ENCODE results near the gene DHRS3. TPM values are rescaled to one million over a fixed set of nuclear protein-coding genes. Genes with fewer than 3 reads are reported as not detected.

The DHRS3 gene
- total and polyA plus RNA-seq, 2 of the 13 experiments (the other 11 are each of a cell fraction or from before 2014, with no cell fraction given): 48.5 to 90.5 TPM

DNA sequence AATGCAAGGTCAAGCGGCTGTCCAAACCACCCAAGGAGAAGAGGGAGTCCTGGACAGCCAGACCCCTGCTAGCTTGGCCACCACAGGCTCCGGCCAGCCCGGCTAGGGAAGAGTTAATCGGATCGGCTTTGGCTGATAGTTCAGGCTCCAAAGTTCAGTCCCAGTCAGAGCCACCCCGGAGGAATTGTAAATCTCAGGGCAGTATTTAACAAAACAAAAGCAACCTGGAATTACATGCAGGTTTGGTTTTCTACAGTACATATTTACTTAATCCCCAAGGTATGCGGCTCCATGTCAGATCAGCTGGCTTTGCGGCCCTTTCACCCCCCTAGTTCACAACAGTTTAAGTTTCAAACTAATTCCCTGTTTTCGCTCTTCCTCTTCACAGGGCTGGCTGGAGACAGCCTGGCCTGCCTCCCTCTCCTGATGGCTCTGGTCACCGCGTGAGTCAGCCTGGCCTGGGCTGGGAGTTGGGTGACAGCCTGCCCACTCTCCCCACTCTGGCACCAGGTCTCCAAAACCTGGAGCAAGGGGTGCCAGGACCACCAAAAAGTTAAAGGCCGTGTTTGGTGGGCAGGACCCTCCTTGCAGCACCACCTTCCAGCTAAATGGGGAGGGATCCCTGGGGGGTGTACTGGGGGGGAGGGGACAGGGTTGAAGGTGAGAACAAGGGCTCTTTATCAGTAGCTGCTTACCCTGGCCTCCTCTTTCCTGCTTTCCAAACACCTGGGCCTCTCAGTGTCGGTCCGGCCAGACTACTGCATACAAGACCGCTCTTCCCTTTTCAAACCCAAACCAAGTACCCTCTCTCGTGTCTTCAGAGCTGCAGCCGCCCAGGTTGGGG is 1.9 kb downstream of the DHRS3 start (continued):
- TF ChIP-seq ZNF256 (CRISPR knock-in tag; conservative IDR thresholded peaks at IDR 0.05): 0 out of 2 replicates have a peak, but pooled peaks have one; percentile 34
- TF ChIP-seq HOXA3 (CRISPR knock-in tag; IDR thresholded peaks at IDR 0.05): peak; percentile 80
- no peak for TF ChIP-seq ZNF20 (CRISPR knock-in tag; IDR thresholded peaks at IDR 0.05)
- TF ChIP-seq EP300 (IDR thresholded peaks at IDR 0.05; ENCODE audit: low read depth in 2 of 2, low read length in 2 of 2): peak; percentile 75 to 93; a peak in 3 of 4 replicates
- peak; percentile 84 for TF ChIP-seq EP300 (CRISPR knock-in tag; IDR thresholded peaks at IDR 0.05; ENCODE audit: borderline replicate concordance)
- TF ChIP-seq, protein P1, sequence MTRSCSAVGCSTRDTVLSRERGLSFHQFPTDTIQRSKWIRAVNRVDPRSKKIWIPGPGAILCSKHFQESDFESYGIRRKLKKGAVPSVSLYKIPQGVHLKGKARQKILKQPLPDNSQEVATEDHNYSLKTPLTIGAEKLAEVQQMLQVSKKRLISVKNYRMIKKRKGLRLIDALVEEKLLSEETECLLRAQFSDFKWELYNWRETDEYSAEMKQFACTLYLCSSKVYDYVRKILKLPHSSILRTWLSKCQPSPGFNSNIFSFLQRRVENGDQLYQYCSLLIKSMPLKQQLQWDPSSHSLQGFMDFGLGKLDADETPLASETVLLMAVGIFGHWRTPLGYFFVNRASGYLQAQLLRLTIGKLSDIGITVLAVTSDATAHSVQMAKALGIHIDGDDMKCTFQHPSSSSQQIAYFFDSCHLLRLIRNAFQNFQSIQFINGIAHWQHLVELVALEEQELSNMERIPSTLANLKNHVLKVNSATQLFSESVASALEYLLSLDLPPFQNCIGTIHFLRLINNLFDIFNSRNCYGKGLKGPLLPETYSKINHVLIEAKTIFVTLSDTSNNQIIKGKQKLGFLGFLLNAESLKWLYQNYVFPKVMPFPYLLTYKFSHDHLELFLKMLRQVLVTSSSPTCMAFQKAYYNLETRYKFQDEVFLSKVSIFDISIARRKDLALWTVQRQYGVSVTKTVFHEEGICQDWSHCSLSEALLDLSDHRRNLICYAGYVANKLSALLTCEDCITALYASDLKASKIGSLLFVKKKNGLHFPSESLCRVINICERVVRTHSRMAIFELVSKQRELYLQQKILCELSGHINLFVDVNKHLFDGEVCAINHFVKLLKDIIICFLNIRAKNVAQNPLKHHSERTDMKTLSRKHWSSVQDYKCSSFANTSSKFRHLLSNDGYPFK (CRISPR knock-in tag; IDR thresholded peaks at IDR 0.05; ENCODE audit: borderline replicate concordance): peak; percentile 49
- TF ChIP-seq, protein P2, sequence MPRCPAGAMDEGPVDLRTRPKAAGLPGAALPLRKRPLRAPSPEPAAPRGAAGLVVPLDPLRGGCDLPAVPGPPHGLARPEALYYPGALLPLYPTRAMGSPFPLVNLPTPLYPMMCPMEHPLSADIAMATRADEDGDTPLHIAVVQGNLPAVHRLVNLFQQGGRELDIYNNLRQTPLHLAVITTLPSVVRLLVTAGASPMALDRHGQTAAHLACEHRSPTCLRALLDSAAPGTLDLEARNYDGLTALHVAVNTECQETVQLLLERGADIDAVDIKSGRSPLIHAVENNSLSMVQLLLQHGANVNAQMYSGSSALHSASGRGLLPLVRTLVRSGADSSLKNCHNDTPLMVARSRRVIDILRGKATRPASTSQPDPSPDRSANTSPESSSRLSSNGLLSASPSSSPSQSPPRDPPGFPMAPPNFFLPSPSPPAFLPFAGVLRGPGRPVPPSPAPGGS (CRISPR knock-in tag; IDR thresholded peaks at IDR 0.05): 0 out of 2 replicates have a peak, but pooled peaks have one; percentile 28
- TF ChIP-seq POLR2AphosphoS5 (IDR thresholded peaks at IDR 0.05; ENCODE audit: low read depth, low read length): peak; percentile 75
- 0 out of 2 replicates have a peak, but pooled peaks have one; percentile 32 for TF ChIP-seq HOMEZ (CRISPR knock-in tag; IDR thresholded peaks at IDR 0.05; ENCODE audit: low read depth)
- peak; percentile 85 for TF ChIP-seq NR2F6 (IDR thresholded peaks at IDR 0.05)
- peak; percentile 76 for TF ChIP-seq NR2F6 (CRISPR knock-in tag; IDR thresholded peaks at IDR 0.05)
- TF ChIP-seq, protein P3, sequence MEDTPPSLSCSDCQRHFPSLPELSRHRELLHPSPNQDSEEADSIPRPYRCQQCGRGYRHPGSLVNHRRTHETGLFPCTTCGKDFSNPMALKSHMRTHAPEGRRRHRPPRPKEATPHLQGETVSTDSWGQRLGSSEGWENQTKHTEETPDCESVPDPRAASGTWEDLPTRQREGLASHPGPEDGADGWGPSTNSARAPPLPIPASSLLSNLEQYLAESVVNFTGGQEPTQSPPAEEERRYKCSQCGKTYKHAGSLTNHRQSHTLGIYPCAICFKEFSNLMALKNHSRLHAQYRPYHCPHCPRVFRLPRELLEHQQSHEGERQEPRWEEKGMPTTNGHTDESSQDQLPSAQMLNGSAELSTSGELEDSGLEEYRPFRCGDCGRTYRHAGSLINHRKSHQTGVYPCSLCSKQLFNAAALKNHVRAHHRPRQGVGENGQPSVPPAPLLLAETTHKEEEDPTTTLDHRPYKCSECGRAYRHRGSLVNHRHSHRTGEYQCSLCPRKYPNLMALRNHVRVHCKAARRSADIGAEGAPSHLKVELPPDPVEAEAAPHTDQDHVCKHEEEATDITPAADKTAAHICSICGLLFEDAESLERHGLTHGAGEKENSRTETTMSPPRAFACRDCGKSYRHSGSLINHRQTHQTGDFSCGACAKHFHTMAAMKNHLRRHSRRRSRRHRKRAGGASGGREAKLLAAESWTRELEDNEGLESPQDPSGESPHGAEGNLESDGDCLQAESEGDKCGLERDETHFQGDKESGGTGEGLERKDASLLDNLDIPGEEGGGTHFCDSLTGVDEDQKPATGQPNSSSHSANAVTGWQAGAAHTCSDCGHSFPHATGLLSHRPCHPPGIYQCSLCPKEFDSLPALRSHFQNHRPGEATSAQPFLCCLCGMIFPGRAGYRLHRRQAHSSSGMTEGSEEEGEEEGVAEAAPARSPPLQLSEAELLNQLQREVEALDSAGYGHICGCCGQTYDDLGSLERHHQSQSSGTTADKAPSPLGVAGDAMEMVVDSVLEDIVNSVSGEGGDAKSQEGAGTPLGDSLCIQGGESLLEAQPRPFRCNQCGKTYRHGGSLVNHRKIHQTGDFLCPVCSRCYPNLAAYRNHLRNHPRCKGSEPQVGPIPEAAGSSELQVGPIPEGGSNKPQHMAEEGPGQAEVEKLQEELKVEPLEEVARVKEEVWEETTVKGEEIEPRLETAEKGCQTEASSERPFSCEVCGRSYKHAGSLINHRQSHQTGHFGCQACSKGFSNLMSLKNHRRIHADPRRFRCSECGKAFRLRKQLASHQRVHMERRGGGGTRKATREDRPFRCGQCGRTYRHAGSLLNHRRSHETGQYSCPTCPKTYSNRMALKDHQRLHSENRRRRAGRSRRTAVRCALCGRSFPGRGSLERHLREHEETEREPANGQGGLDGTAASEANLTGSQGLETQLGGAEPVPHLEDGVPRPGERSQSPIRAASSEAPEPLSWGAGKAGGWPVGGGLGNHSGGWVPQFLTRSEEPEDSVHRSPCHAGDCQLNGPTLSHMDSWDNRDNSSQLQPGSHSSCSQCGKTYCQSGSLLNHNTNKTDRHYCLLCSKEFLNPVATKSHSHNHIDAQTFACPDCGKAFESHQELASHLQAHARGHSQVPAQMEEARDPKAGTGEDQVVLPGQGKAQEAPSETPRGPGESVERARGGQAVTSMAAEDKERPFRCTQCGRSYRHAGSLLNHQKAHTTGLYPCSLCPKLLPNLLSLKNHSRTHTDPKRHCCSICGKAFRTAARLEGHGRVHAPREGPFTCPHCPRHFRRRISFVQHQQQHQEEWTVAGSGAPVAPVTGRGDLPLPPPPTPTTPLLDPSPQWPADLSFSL (CRISPR knock-in tag; IDR thresholded peaks at IDR 0.05): no peak
- TF ChIP-seq, protein P4, sequence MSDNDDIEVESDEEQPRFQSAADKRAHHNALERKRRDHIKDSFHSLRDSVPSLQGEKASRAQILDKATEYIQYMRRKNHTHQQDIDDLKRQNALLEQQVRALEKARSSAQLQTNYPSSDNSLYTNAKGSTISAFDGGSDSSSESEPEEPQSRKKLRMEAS (IDR thresholded peaks at IDR 0.05): peak; percentile 56; the same call in 1 of the 2 replicates
- TF ChIP-seq, protein P5, sequence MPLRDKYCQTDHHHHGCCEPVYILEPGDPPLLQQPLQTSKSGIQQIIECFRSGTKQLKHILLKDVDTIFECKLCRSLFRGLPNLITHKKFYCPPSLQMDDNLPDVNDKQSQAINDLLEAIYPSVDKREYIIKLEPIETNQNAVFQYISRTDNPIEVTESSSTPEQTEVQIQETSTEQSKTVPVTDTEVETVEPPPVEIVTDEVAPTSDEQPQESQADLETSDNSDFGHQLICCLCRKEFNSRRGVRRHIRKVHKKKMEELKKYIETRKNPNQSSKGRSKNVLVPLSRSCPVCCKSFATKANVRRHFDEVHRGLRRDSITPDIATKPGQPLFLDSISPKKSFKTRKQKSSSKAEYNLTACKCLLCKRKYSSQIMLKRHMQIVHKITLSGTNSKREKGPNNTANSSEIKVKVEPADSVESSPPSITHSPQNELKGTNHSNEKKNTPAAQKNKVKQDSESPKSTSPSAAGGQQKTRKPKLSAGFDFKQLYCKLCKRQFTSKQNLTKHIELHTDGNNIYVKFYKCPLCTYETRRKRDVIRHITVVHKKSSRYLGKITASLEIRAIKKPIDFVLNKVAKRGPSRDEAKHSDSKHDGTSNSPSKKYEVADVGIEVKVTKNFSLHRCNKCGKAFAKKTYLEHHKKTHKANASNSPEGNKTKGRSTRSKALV (CRISPR knock-in tag; IDR thresholded peaks at IDR 0.05): no peak
